DND-41 (cell line): Measurements from ENCODE around the gene NUDT22.
A peak's percentile ranks its signal among the peaks of the same experiment; 100 is the strongest.

Experiments used
- ATAC-seq: fragments of 200-7000 bp; cut with Tn5 transposase; 3 replicates; pipeline ENCODE4 v1.9.1; 2021; ENCODE audit warnings: low read depth; ENCODE audit not compliant: insufficient read depth
- DNase-seq: peaks from one replicate; pipeline ENCODE4 v3.0.0-alpha.2; 2020
- H2AFZ ChIP-seq: 2 replicates; pipeline ENCODE4 v1.6.0; 2012; ENCODE audit warnings: low read depth, low read length
- H3K27ac ChIP-seq: 2 replicates; pipeline ENCODE4 v1.5.1; 2012; ENCODE audit warnings: low read length, inconsistent platforms
- H3K27me3 ChIP-seq: fragments of 200-600 bp; sonication (generic); 2 replicates; pipeline ENCODE4 v1.6.0; 2012; ENCODE audit warnings: low read length, mild to moderate bottlenecking, inconsistent platforms; ENCODE audit not compliant: insufficient read depth, poor library complexity
- H3K36me3 ChIP-seq: 2 replicates; pipeline ENCODE4 v1.5.1; 2012; ENCODE audit warnings: low read length, inconsistent platforms; ENCODE audit not compliant: insufficient read depth
- H3K4me1 ChIP-seq: 2 replicates; pipeline ENCODE4 v1.5.1; 2012; ENCODE audit warnings: mild to moderate bottlenecking, low read length; ENCODE audit not compliant: insufficient read depth
- H3K4me2 ChIP-seq: 2 replicates; pipeline ENCODE4 v1.6.0; 2012; ENCODE audit warnings: mild to moderate bottlenecking, moderate library complexity, low read length, inconsistent platforms; ENCODE audit not compliant: insufficient read depth
- H3K4me3 ChIP-seq, 2 experiments: fragments of 200-600 bp in 1 of 2; shearing (Covaris generic) in 1 of 2; 2 replicates each; pipeline ENCODE4 v1.5.1; 2012 to 2016; ENCODE audit warnings: inconsistent platforms in 2 of 2, low read length in 2 of 2, mild to moderate bottlenecking in 2 of 2, low read depth in 1 of 2, moderate library complexity in 1 of 2
- H3K79me2 ChIP-seq: 2 replicates; pipeline ENCODE4 v1.6.0; 2012; ENCODE audit warnings: low read length, inconsistent platforms; ENCODE audit not compliant: insufficient read depth
- H3K9ac ChIP-seq: 2 replicates; pipeline ENCODE4 v1.6.0; 2012; ENCODE audit warnings: low read depth, mild to moderate bottlenecking, inconsistent platforms, low read length, moderate library complexity
- H3K9me3 ChIP-seq: 2 replicates; pipeline ENCODE4 v1.5.1; 2012; ENCODE audit warnings: low read length, moderate library complexity, mild to moderate bottlenecking, inconsistent platforms; ENCODE audit not compliant: insufficient read depth, severe bottlenecking
- H4K20me1 ChIP-seq: 2 replicates; pipeline ENCODE4 v1.6.0; 2012; ENCODE audit warnings: low read length; ENCODE audit not compliant: insufficient read depth
- CTCF ChIP-seq: IDR thresholded peaks from 2 replicates; pipeline ENCODE4 v1.5.1; 2012; ENCODE audit warnings: borderline replicate concordance, low read length, moderate library complexity, mild to moderate bottlenecking; ENCODE audit not compliant: poor library complexity, severe bottlenecking; ENCODE audit errors: extremely low read depth
- EZH2 ChIP-seq: IDR thresholded peaks from 3 replicates; pipeline ENCODE4 v1.6.1; 2012; ENCODE audit warnings: borderline replicate concordance, low read depth, mild to moderate bottlenecking, moderate library complexity, low read length, inconsistent platforms; ENCODE audit not compliant: severe bottlenecking

Gene NUDT22

GRCh38 chr11:64178951-64179639, 47.0 kb upstream of the NUDT22 start:
- ATAC-seq (no peak), DNase-seq (no peak)
- TF ChIP-seq CTCF: no peak
- TF ChIP-seq EZH2: no peak
- H3K4me3 ChIP-seq: no peak overlapping the region
- no peaks in the 10 kb centered on the region for H3K27me3 ChIP-seq
- no peak overlapping the region for H3K9ac ChIP-seq
- peaks cover 3% of the 10 kb centered on the region; the same call in 1 of the 2 replicates for H3K36me3 ChIP-seq
- H3K79me2 ChIP-seq: peaks cover 10% of the 10 kb centered on the region
- no peak overlapping the region for H3K4me2 ChIP-seq
- H4K20me1 ChIP-seq: peaks cover 2% of the 10 kb centered on the region; the same call in 1 of the 2 replicates
- H2AFZ ChIP-seq: no peak overlapping the region
- peaks cover 15% of the 10 kb centered on the region for H3K4me1 ChIP-seq
- H3K27ac ChIP-seq: no peak overlapping the region
- no peaks in the 10 kb centered on the region for H3K9me3 ChIP-seq

- H3K27me3 ChIP-seq: no peaks in the 10 kb centered on the region
- no peak overlapping the region for H3K4me3 ChIP-seq
- DNase-seq (no peak), ATAC-seq (no peak)
- no peak overlapping the region for H3K27ac ChIP-seq
- H3K4me2 ChIP-seq: no peak overlapping the region
- no peak overlapping the region for H3K9ac ChIP-seq
- no peak overlapping the region for H2AFZ ChIP-seq
- H3K9me3 ChIP-seq: no peaks in the 10 kb centered on the region
- H4K20me1 ChIP-seq: peaks cover 2% of the 10 kb centered on the region; the same call in 1 of the 2 replicates
- H3K36me3 ChIP-seq: peaks cover 8% of the 10 kb centered on the region
- H3K79me2 ChIP-seq: peaks cover 23% of the 10 kb centered on the region
- TF ChIP-seq EZH2 (no peak), CTCF (no peak)
- H3K4me1 ChIP-seq: peaks cover 26% of the 10 kb centered on the region
Measured at GRCh38 chr11:64180891-64181290, 45.2 kb upstream of the NUDT22 start.

GRCh38 chr11:64181506-64182411, 44.3 kb upstream of the NUDT22 start:
- peak overlapping the region; percentile 18; the same call in 1 of the 2 replicates for H3K4me2 ChIP-seq
- H3K9ac ChIP-seq: no peak overlapping the region
- H3K27ac ChIP-seq: no peak overlapping the region
- H3K9me3 ChIP-seq: no peaks in the 10 kb centered on the region
- peaks cover 23% of the 10 kb centered on the region for H3K79me2 ChIP-seq
- no peak for DNase-seq
- peaks cover 26% of the 10 kb centered on the region for H3K4me1 ChIP-seq
- no peak for ATAC-seq
- H2AFZ ChIP-seq: no peak overlapping the region
- H3K4me3 ChIP-seq: no peak overlapping the region
- peaks cover 8% of the 10 kb centered on the region for H3K36me3 ChIP-seq
- peaks cover 2% of the 10 kb centered on the region; the same call in 1 of the 2 replicates for H4K20me1 ChIP-seq
- TF ChIP-seq EZH2 (no peak), CTCF (no peak)
- H3K27me3 ChIP-seq: no peaks in the 10 kb centered on the region
